Naive thymus-derived CD8-positive, alpha-beta T cell (primary cell): Measurements from ENCODE around the gene ZNRF4. TPM values are rescaled to one million over a fixed set of nuclear protein-coding genes. Genes with fewer than 3 reads are reported as not detected.
"Not testable (repeated sequence)": the region's sequence is repeated elsewhere in the genome, so short reads cannot be mapped to it uniquely, and the experiment has no call there.

Source experiments
- ATAC-seq, 2 donors: fragments of 150-1000 bp; cut with Tn5 transposase in 1 of 2; sonication (Bioruptor Pico), chemical (Tn5 transposase) in 1 of 2; 1 replicate in 1 of 2; 2 replicates in 1 of 2; pipeline ENCODE4 v1.10.0; 2021; ENCODE audit warnings: mild to moderate bottlenecking in 2 of 2, moderate library complexity in 2 of 2
- POLR2A ChIA-PET: fragments of 350-600 bp; sonication (Branson Sonifier 250); formaldehyde crosslinking; loops from one replicate; lab custom pipeline; 2021; ENCODE audit warnings: antibody characterized with exemption; lab: Charles Lee
- DNase-seq, 10 donors: peaks; one replicate each; pipeline versions ENCODE4 v3.0.0 to v3.0.0-alpha.2; 2020 to 2022
- H3K27ac Mint-ChIP-seq, 10 donors: one replicate each; pipeline ENCODE4 v1.8.0; 2020 to 2022; ENCODE audit warnings: mild to moderate bottlenecking in 10 of 10, mixed read lengths in 10 of 10, moderate library complexity in 4 of 10, inconsistent platforms in 1 of 10
- H3K27me3 Mint-ChIP-seq, 5 donors: one replicate each; pipeline ENCODE4 v1.8.0; 2021 to 2022; ENCODE audit warnings: mixed read lengths in 5 of 5
- H3K36me3 Mint-ChIP-seq, 3 donors: one replicate each; pipeline ENCODE4 v1.8.0; 2020 to 2022; ENCODE audit warnings: mixed read lengths in 3 of 3, mild to moderate bottlenecking in 2 of 3, inconsistent platforms in 1 of 3
- H3K4me1 Mint-ChIP-seq, 4 donors: one replicate each; pipeline ENCODE4 v1.8.0; 2021 to 2022; ENCODE audit warnings: mixed read lengths in 4 of 4
- H3K4me3 Mint-ChIP-seq, 10 donors: one replicate each; pipeline ENCODE4 v1.8.0; 2020 to 2022; ENCODE audit warnings: mild to moderate bottlenecking in 10 of 10, mixed read lengths in 10 of 10, moderate library complexity in 6 of 10, inconsistent platforms in 1 of 10
- H3K9me3 Mint-ChIP-seq, 9 donors: one replicate each; pipeline ENCODE4 v1.8.0; 2020 to 2022; ENCODE audit warnings: mixed read lengths in 9 of 9, mild to moderate bottlenecking in 3 of 9, inconsistent platforms in 1 of 9, moderate library complexity in 1 of 9
- polyA plus RNA-seq, 3 donors: library from polyadenylated mRNA; unstranded; fragments of 300-500 nt; fragmentation: Illumina TruSeq; gene quantifications; one replicate each; pipeline ENCODE4 v1.2.3, GENCODE V29; 2021
- total RNA-seq, 8 experiments: library from RNA in 2 of 8; stranded (reverse) in 2 of 8; gene quantifications; one replicate each; pipeline ENCODE4 v1.2.3 and lab custom pipeline; 2021 to 2026

ZNRF4 gene
- total and polyA plus RNA-seq, 5 experiments from 2014 or later = not detected

- H3K9me3 Mint-ChIP-seq = peaks cover 0 to 4% (median 0%) of the 10 kb centered on the region in 9 donors
- peaks cover 0 to 1% (median 0%) of the 10 kb centered on the region in 4 donors for H3K4me1 Mint-ChIP-seq
- DNase-seq (no peak), ATAC-seq (no peak)
- H3K4me3 Mint-ChIP-seq = no peak overlapping the region
- H3K36me3 Mint-ChIP-seq = no peaks in the 10 kb centered on the region
- peaks cover 10 to 45% (median 25%) of the 10 kb centered on the region in 5 donors for H3K27me3 Mint-ChIP-seq
- POLR2A ChIA-PET = no interaction called here
- H3K27ac Mint-ChIP-seq = no peak overlapping the region
Observed at GRCh38 chr19:5432687-5433086, 22.5 kb upstream of the ZNRF4 start.

DNA sequence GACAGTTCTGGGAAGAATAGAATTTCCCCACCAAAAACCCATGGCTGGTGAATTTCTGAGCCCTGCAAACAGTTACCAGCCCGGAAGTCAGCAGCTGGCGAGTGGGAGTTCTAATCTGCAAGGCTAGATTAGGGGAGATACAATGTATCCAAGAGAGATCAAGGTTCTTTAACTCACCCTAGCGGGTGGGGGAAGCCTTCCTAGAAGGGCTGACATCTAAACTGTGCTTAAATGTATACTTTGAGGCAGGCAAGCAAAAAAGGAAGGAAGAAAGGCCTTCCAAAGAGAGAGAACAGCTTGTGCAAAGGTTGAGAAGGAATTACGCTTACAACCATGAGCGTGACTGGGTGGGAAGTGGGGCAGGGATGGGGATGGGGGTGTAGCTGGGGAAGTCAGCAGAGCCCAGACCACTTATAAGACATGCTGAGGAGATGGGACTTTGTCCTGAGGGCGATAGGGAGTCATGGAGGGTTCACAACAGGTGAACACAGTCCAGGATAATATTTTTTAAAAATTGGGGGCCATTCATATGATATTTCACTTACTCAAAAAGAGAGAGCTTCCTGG is 20.8 kb upstream of the ZNRF4 start:
- peaks cover 14 to 58% (median 25%) of the 10 kb centered on the region in 5 donors for H3K27me3 Mint-ChIP-seq
- H3K36me3 Mint-ChIP-seq = no peaks in the 10 kb centered on the region
- peaks cover 0 to 4% (median 0%) of the 10 kb centered on the region in 9 donors for H3K9me3 Mint-ChIP-seq
- no peak overlapping the region for H3K4me3 Mint-ChIP-seq
- no peak overlapping the region for H3K27ac Mint-ChIP-seq
- no peak for DNase-seq
- peaks cover 0 to 1% (median under 1%) of the 10 kb centered on the region in 4 donors for H3K4me1 Mint-ChIP-seq
- POLR2A ChIA-PET = no interaction called here
- no peak for ATAC-seq

- POLR2A ChIA-PET = no interaction called here
- Mint-ChIP-seq H3K9me3 (peaks cover 0 to 4% (median 0%) of the 10 kb centered on the region in 9 donors), H3K27ac (no peak overlapping the region), H3K36me3 (no peaks in the 10 kb centered on the region), H3K4me1 (peaks cover 0 to 1% (median under 1%) of the 10 kb centered on the region in 4 donors), H3K4me3 (no peak overlapping the region), H3K27me3 (peaks cover 13 to 58% (median 25%) of the 10 kb centered on the region in 5 donors)
- ATAC-seq = no peak
- DNase-seq = no peak
Observed at GRCh38 chr19:5434970-5435641, 20.1 kb upstream of the ZNRF4 start.

DNA sequence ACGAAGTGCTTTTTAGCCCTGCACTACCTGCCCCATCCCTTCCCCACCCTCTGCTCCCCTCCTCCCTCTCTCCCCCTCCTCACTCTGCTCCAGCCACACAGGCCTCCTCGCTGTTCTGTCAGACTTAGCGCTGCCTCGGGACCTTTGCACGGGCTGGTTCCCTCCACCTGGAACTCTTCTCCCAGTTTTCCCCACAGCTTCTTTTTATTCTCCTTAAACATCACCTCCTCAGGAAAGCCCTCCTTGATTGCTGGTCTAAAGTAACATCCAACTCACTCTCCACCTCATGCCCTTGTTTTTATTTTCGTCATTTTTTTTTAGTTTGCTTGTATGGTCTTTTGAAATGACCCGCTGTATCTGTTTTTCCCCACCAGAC is 19.6 kb upstream of the ZNRF4 start:
- H3K4me3 Mint-ChIP-seq = no peak overlapping the region
- no peak overlapping the region for H3K27ac Mint-ChIP-seq
- DNase-seq = no peak
- H3K27me3 Mint-ChIP-seq = peaks cover 13 to 57% (median 29%) of the 10 kb centered on the region in 5 donors
- H3K9me3 Mint-ChIP-seq = peaks cover 0 to 4% (median 0%) of the 10 kb centered on the region in 9 donors
- H3K36me3 Mint-ChIP-seq = no peaks in the 10 kb centered on the region
- no peak for ATAC-seq
- H3K4me1 Mint-ChIP-seq = peaks cover 0 to 1% (median under 1%) of the 10 kb centered on the region in 4 donors
- POLR2A ChIA-PET = no interaction called here

- DNase-seq (no peak), ATAC-seq (no peak)
- Mint-ChIP-seq H3K9me3 (peaks cover 0 to 4% (median 0%) of the 10 kb centered on the region in 9 donors), H3K27me3 (peaks cover 17 to 62% (median 31%) of the 10 kb centered on the region in 5 donors), H3K4me3 (no peak overlapping the region), H3K4me1 (peaks cover 0 to 1% (median under 1%) of the 10 kb centered on the region in 4 donors), H3K36me3 (no peaks in the 10 kb centered on the region), H3K27ac (no peak overlapping the region)
- POLR2A ChIA-PET = no interaction called here
Observed at GRCh38 chr19:5436106-5436947, 18.9 kb upstream of the ZNRF4 start.

- Mint-ChIP-seq H3K27me3 (peaks cover 16 to 62% (median 29%) of the 10 kb centered on the region in 5 donors), H3K27ac (no peak overlapping the region), H3K4me1 (peaks cover 0 to 1% (median under 1%) of the 10 kb centered on the region in 4 donors), H3K9me3 (peaks cover 0 to 4% (median 0%) of the 10 kb centered on the region in 9 donors), H3K4me3 (no peak overlapping the region), H3K36me3 (no peaks in the 10 kb centered on the region)
- POLR2A ChIA-PET = no interaction called here
- DNase-seq = no peak
- ATAC-seq = no peak
Observed at GRCh38 chr19:5436948-5437306, 18.3 kb upstream of the ZNRF4 start.

DNA sequence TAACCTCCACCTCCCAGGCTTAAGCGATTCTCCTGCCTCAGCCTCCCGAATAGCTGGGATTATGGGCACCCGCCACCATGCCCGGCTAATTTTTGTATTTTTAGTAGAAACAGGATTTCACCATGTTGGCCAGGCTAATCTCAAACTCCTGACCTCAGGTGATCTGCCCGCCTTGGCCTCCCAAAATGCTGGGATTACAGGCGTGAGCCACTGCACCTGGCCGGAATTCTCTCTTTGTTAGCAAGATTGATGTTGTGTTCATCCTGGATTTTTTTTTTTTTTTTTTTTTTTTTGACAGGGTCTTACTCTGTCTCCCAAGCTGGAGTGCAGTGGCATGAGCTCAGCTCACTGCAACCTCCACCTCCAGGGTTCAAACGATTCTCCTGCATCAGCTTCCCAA is 16.5 kb upstream of the ZNRF4 start:
- POLR2A ChIA-PET, ATAC-seq, DNase-seq, H3K27ac Mint-ChIP-seq, H3K4me1 Mint-ChIP-seq, H3K9me3 Mint-ChIP-seq, H3K36me3 Mint-ChIP-seq, H3K4me3 Mint-ChIP-seq: not testable (repeated sequence)
- H3K27me3 Mint-ChIP-seq = peaks cover 16 to 67% (median 31%) of the 10 kb centered on the region in 5 donors

GRCh38 chr19:5439452-5439851 is 15.8 kb upstream of the ZNRF4 start:
- no peak overlapping the region for H3K4me3 Mint-ChIP-seq
- peaks cover 13 to 66% (median 31%) of the 10 kb centered on the region in 5 donors for H3K27me3 Mint-ChIP-seq
- no peaks in the 10 kb centered on the region for H3K36me3 Mint-ChIP-seq
- POLR2A ChIA-PET = no interaction called here
- H3K27ac Mint-ChIP-seq = no peak overlapping the region
- H3K4me1 Mint-ChIP-seq = peaks cover 0 to 1% (median under 1%) of the 10 kb centered on the region in 4 donors
- peaks cover 0 to 4% (median 0%) of the 10 kb centered on the region in 9 donors for H3K9me3 Mint-ChIP-seq
- ATAC-seq (no peak), DNase-seq (no peak)

- Mint-ChIP-seq H3K27ac (no peak overlapping the region), H3K36me3 (no peaks in the 10 kb centered on the region), H3K9me3 (peaks cover 0 to 2% (median 0%) of the 10 kb centered on the region in 9 donors), H3K27me3 (peaks cover 12 to 65% (median 29%) of the 10 kb centered on the region in 5 donors), H3K4me1 (peaks cover 0 to 1% (median under 1%) of the 10 kb centered on the region in 4 donors), H3K4me3 (no peak overlapping the region)
- no peak for ATAC-seq
- POLR2A ChIA-PET = no interaction called here
- DNase-seq = no peak
Observed at GRCh38 chr19:5440299-5440698, 14.9 kb upstream of the ZNRF4 start.

- Mint-ChIP-seq H3K4me3 (no peak overlapping the region), H3K9me3 (no peaks in the 10 kb centered on the region), H3K36me3 (no peaks in the 10 kb centered on the region), H3K27ac (no peak overlapping the region), H3K4me1 (peaks cover 0 to 1% (median 0%) of the 10 kb centered on the region in 4 donors), H3K27me3 (peaks cover 13 to 67% (median 33%) of the 10 kb centered on the region in 5 donors)
- POLR2A ChIA-PET = no interaction called here
- ATAC-seq (no peak), DNase-seq (no peak)
Observed at GRCh38 chr19:5443723-5444122, 11.5 kb upstream of the ZNRF4 start.

GRCh38 chr19:5444431-5444830 is 10.8 kb upstream of the ZNRF4 start:
- Mint-ChIP-seq H3K4me3 (no peak overlapping the region), H3K36me3 (no peaks in the 10 kb centered on the region), H3K4me1 (peaks cover 0 to under 1% (median 0%) of the 10 kb centered on the region in 4 donors), H3K27ac (no peak overlapping the region), H3K9me3 (no peaks in the 10 kb centered on the region), H3K27me3 (peaks cover 13 to 68% (median 33%) of the 10 kb centered on the region in 5 donors)
- POLR2A ChIA-PET = no interaction called here
- no peak for ATAC-seq
- no peak for DNase-seq

- Mint-ChIP-seq H3K36me3 (no peaks in the 10 kb centered on the region), H3K4me1 (no peaks in the 10 kb centered on the region), H3K27me3 (peaks cover 14 to 69% (median 35%) of the 10 kb centered on the region in 5 donors), H3K9me3 (no peaks in the 10 kb centered on the region), H3K27ac (no peak overlapping the region), H3K4me3 (no peak overlapping the region)
- ATAC-seq (no peak), DNase-seq (no peak)
- POLR2A ChIA-PET = no interaction called here
Observed at GRCh38 chr19:5445071-5445470, 10.1 kb upstream of the ZNRF4 start.
